Adrenal gland (tissue), 12 donors: ENCODE results near the gene TMEM95. TPM values are rescaled to one million over a fixed set of nuclear protein-coding genes. Genes with fewer than 3 reads are reported as not detected.

ENCODE experiments used
- DNase-seq, 7 donors: peaks; one replicate each; pipeline ENCODE4 v3.0.0-alpha.2; 2019 to 2020
- H3K27ac ChIP-seq, 5 donors: fragments of 200-600 bp; sonication (generic) in 4 of 5; 1 replicate in 3 of 5; 2 replicates in 2 of 5; pipeline versions ENCODE4 v1.5.1 to v1.8.0; 2016 to 2020; ENCODE audit warnings: mild to moderate bottlenecking in 1 of 5
- H3K27me3 ChIP-seq: fragments of 200-600 bp; 2 replicates; pipeline ENCODE4 v1.8.0; 2021
- H3K36me3 ChIP-seq, 2 donors: fragments of 200-600 bp; replicated peaks in 1 of 2; 1 replicate in 1 of 2; 2 replicates in 1 of 2; pipeline versions ENCODE4 v1.5.1 to v1.8.0; 2018 to 2022
- H3K4me1 ChIP-seq, 2 donors: fragments of 200-600 bp; replicated peaks in 1 of 2; 1 replicate in 1 of 2; 2 replicates in 1 of 2; pipeline versions ENCODE4 v1.5.1 to v1.8.0; 2018 to 2021
- H3K4me3 ChIP-seq, 4 donors: fragments of 200-600 bp; sonication (generic) in 3 of 4; one replicate each; pipeline ENCODE4 v1.5.1; 2016 to 2018
- H3K9me3 ChIP-seq, 3 donors: fragments of 200-600 bp; sonication (generic) in 1 of 3; replicated peaks in 1 of 3; 1 replicate in 2 of 3; 2 replicates in 1 of 3; pipeline versions ENCODE4 v1.5.1 to v1.8.0; 2016 to 2021
- CTCF ChIP-seq, 6 experiments: fragments of 450-650 bp in 4 of 6; fragments of 200-600 bp in 2 of 6; sonication (generic) in 1 of 6; IDR thresholded peaks; 1 replicate in 5 of 6; 2 replicates in 1 of 6; pipeline versions ENCODE4 v1.5.1 to v1.8.0; 2016 to 2021; ENCODE audit warnings: antibody characterized with exemption in 6 of 6, mild to moderate bottlenecking in 2 of 6, moderate library complexity in 1 of 6
- POLR2A ChIP-seq, 2 donors: fragments of 450-650 bp; IDR thresholded peaks; one replicate each; pipeline ENCODE4 v1.6.1; 2017; ENCODE audit warnings: antibody characterized with exemption in 2 of 2, mild to moderate bottlenecking in 2 of 2, moderate library complexity in 1 of 2
- WGBS, 4 donors: extraction: QIAGEN DNeasy Blood & Tissue Kit in 2 of 4; methylation state at CpG; one replicate each; pipeline versions ENCODE4 v1.1.5 to v1.1.7; 2013 to 2017; 5-methylcytosine and 5-hydroxymethylcytosine counted together
- intact Hi-C, 2 donors: fragments of 100-400 bp; cut with DNase I; formaldehyde crosslinking; loops; one replicate each; pipeline versions ENCODE4 v1.14.1 to v1.15.0; 2022 to 2023
- polyA plus RNA-seq, 3 donors: library from polyadenylated mRNA; stranded (reverse); fragments of 200-250 nt in 2 of 3; fragments of 350-450 nt in 1 of 3; fragmentation: Illumina TruSeq in 1 of 3; extraction: RNeasy Lipid Tissue Mini Kit (QIAGEN cat#74804) in 1 of 3; gene quantifications; one replicate each; pipeline ENCODE4 v1.2.3, GENCODE V29; 2013 to 2014
- total RNA-seq, 9 donors: library from RNA; depleted of rRNA in 4 of 9; stranded (reverse); fragments of >200 nt in 4 of 9; fragments of 120-200 nt in 1 of 9; fragmentation: NEBNext Ultra II Directional in 1 of 9; extraction: Animal tissue kit (Norgen Biotek cat#: 25700) in 1 of 9; gene quantifications; one replicate each; pipeline versions ENCODE4 v1.1.0 to v1.2.4, GENCODE V29; 2013 to 2023
- donor health status: healthy with polysubstance abuse.
- donor health status: Bipolar disorder and iron deficiency.
- donor health status: DM: yes; HTN: yes; CAD: no.
- donor health status: DM: no; HTN: no; CAD: no.
- donor health status: DM: no; HTN: no; CAD: no.
- donor health status: DM: yes; HTN: yes; CAD: no.

TMEM95 gene
- total and polyA plus RNA-seq, 12 donors, result not detected

DNA sequence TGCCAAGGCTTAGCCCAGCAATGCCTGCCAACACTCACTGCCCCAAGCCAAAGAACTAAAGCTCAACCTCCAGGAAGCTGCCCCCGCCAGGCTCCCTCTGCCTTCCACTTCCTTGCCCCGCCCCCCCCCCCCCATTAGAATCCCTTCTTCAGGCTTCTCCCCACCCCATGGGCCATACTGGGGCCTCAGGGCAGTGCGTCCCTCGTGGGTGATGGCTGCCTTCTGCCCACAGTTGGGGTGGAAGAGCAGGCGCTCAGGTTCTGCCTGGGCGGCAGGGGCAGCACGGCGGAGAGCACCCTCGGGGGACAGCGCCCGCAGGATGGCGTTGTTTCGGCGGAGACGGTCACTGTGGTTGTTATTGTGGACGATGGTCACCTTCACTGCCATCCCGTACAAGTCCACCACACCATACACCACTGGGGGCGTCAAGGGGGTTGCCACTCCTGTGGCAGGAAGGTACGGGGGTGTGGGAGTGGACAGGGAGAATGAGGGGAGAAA, 29.9 kb upstream of the TMEM95 start:
- 91 to 96% (median 92%) methylated on average over 16 to 19 of the region's 19 CpGs for WGBS, 4 donors
- peaks cover 0 to 11% of the 10 kb centered on the region in 2 donors for H3K4me1 ChIP-seq
- no peak overlapping the region for H3K4me3 ChIP-seq
- no peak for TF ChIP-seq CTCF (IDR thresholded peaks at IDR 0.05)
- no peak for TF ChIP-seq POLR2A (IDR thresholded peaks at IDR 0.05)
- intact Hi-C loops, result no loop called here
- H3K9me3 ChIP-seq, result no peaks in the 10 kb centered on the region
- no peak for DNase-seq
- H3K27ac ChIP-seq, result no peak overlapping the region
- H3K36me3 ChIP-seq, result peaks cover 0 to 59% of the 10 kb centered on the region in 2 donors
- H3K27me3 ChIP-seq, result no peaks in the 10 kb centered on the region

DNA sequence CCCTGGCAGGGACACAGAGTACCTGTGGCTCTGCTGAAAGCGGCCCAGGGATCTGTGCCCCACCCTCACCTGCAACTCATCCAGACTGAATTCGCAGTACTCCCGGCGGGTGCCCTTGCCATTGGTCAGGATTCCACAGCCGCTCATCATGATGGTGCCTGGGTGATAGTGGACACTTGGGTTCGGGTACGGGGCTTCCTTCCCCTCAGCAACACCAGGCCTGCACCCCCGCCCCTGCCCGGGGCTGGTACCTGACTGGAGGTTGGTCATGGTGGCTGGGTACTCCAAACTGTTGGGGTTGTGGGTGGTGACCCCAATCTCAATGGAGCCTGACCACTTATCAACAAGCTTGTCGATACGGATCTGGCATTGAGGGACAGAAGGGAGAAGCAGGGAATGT, 28.8 kb upstream of the TMEM95 start:
- TF ChIP-seq POLR2A (IDR thresholded peaks at IDR 0.05) (no peak), CTCF (IDR thresholded peaks at IDR 0.05) (no peak)
- Histone ChIP-seq H3K27me3 (no peaks in the 10 kb centered on the region), H3K4me3 (no peak overlapping the region), H3K27ac (no peak overlapping the region), H3K4me1 (peaks cover 4 to 17% of the 10 kb centered on the region in 2 donors), H3K36me3 (peaks cover 0 to 48% of the 10 kb centered on the region in 2 donors), H3K9me3 (no peaks in the 10 kb centered on the region)
- 90 to 95% (median 92%) methylated on average over 6 to 11 of the region's 11 CpGs for WGBS, 4 donors
- DNase-seq, result no peak
- intact Hi-C loops, result no loop called here

DNA sequence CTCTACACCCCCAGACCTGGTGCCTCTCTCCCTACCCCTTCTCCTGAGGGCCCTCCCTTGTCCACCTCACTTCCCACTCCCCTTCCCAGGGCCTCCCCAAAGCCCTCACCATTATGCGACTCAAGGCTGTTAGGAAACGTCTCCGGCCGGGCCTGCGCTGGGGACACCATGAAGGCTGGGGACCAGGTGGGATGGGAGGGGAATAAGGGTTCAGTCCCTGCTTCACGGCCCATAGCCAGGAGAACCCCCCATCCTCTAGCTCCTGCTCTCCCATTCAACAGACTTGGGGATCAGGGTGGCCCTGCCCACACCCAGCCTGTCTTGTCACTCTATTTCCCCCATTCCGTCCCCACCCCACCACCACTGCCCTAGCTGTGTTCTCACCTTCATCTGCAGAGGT, 27.9 kb upstream of the TMEM95 start:
- Histone ChIP-seq H3K36me3 (peaks cover 0 to 40% of the 10 kb centered on the region in 2 donors), H3K9me3 (no peaks in the 10 kb centered on the region), H3K4me1 (peaks cover 4 to 17% of the 10 kb centered on the region in 2 donors), H3K27ac (no peak overlapping the region), H3K4me3 (no peak overlapping the region), H3K27me3 (no peaks in the 10 kb centered on the region)
- WGBS, 4 donors, result 81 to 91% (median 86%) methylated on average over 5 to 7 of the region's 7 CpGs
- no peak for DNase-seq
- intact Hi-C loops, result no loop called here
- TF ChIP-seq CTCF (IDR thresholded peaks at IDR 0.05), result no peak
- no peak for TF ChIP-seq POLR2A (IDR thresholded peaks at IDR 0.05)

DNA sequence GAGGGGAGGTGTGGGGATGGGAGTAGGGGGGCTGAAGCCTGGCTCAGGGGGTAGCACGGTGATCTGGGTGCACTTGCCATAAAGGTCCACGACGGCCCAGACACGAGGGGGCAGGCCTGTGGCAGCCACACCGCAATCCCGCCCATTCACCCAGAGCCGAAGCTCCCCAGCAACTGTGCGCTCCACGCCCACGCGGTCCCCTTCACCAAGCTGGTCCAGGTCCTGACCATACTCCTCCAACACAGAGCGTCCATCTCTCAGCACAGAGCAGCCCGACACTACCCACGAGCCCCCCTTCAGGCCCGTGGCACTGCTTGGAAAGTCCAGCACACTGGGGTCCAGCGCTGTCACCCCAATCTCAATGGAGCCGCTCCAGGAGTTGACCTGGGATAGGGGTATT, 27.5 kb upstream of the TMEM95 start:
- no peak for DNase-seq
- TF ChIP-seq CTCF (IDR thresholded peaks at IDR 0.05) (no peak), POLR2A (IDR thresholded peaks at IDR 0.05) (no peak)
- Histone ChIP-seq H3K4me1 (peaks cover 4 to 17% of the 10 kb centered on the region in 2 donors), H3K9me3 (no peaks in the 10 kb centered on the region), H3K4me3 (no peak overlapping the region), H3K27ac (no peak overlapping the region), H3K27me3 (no peaks in the 10 kb centered on the region), H3K36me3 (peaks cover 0 to 35% of the 10 kb centered on the region in 2 donors)
- 87 to 93% (median 90%) methylated on average over 15 to 17 of the region's 17 CpGs for WGBS, 4 donors
- intact Hi-C loops, result no loop called here
